ENCODE measurements around the gene DNAJB6.

DNA sequence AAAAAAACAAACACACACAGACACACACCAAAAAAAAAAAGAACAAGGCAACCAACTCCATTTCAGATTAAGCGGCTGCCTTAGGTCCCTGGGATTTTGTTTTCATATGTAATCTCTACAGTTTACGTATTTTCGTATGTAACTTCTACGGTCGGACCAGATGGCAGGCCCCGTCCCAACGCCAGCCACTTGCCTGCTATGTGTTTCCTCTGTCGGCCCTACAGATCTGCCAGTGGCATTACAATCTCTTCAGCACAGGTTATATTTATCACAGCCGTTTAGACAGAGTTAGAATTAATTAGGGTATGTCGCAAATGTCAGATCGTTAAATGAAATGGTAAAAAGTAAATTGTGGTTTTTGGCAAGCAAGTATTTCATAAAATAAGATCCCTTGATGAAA is 99.3 kb downstream of the DNAJB6 start:
- TF ChIP-seq, protein P1, sequence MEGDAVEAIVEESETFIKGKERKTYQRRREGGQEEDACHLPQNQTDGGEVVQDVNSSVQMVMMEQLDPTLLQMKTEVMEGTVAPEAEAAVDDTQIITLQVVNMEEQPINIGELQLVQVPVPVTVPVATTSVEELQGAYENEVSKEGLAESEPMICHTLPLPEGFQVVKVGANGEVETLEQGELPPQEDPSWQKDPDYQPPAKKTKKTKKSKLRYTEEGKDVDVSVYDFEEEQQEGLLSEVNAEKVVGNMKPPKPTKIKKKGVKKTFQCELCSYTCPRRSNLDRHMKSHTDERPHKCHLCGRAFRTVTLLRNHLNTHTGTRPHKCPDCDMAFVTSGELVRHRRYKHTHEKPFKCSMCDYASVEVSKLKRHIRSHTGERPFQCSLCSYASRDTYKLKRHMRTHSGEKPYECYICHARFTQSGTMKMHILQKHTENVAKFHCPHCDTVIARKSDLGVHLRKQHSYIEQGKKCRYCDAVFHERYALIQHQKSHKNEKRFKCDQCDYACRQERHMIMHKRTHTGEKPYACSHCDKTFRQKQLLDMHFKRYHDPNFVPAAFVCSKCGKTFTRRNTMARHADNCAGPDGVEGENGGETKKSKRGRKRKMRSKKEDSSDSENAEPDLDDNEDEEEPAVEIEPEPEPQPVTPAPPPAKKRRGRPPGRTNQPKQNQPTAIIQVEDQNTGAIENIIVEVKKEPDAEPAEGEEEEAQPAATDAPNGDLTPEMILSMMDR (IDR thresholded peaks at IDR 0.05) = no peak
- TF ChIP-seq POLR2A (IDR thresholded peaks at IDR 0.05) = no peak

Measured in lower leg skin (tissue), 3 donors.